GM18907 (cell line): ENCODE results near the gene CLNK.

Source experiments
- ATAC-seq: cut with Tn5 transposase; IDR thresholded peaks from one replicate; pipeline ENCODE4 v1.9.1; 2021; ENCODE audit warnings: mild to moderate bottlenecking, moderate library complexity; ENCODE audit not compliant: unreplicated experiment

The CLNK gene

GRCh38 chr4:10684631-10685030 lies at the start of gene CLNK:
CLNK (minus strand) TSS chr4:10684768; CDS start chr4:10667869, 16,899 bp downstream.
- peak; percentile 91 for ATAC-seq

- no peak for ATAC-seq
Measured at GRCh38 chr4:10733481-10734062, 49.0 kb upstream of the CLNK start.

GRCh38 chr4:10732914-10733415 lies 48.4 kb upstream of the CLNK start:
- ATAC-seq: no peak

GRCh38 chr4:10732235-10732913 lies 47.8 kb upstream of the CLNK start:
- ATAC-seq: peak; percentile 27

- peak; percentile 35 for ATAC-seq
Measured at GRCh38 chr4:10731690-10732089, 47.1 kb upstream of the CLNK start.

GRCh38 chr4:10731162-10731561 lies 46.6 kb upstream of the CLNK start:
- peak; percentile 29 for ATAC-seq

- ATAC-seq: peak; percentile 63
Measured at GRCh38 chr4:10730590-10730989, 46.0 kb upstream of the CLNK start.

GRCh38 chr4:10730019-10730418 lies 45.5 kb upstream of the CLNK start:
- ATAC-seq: peak; percentile 32

- no peak for ATAC-seq
Measured at GRCh38 chr4:10729366-10729765, 44.8 kb upstream of the CLNK start.

- no peak for ATAC-seq
Measured at GRCh38 chr4:10728016-10728415, 43.4 kb upstream of the CLNK start.

GRCh38 chr4:10727140-10727880 lies 42.7 kb upstream of the CLNK start:
- no peak for ATAC-seq

- ATAC-seq: peak; percentile 94
Measured at GRCh38 chr4:10722957-10723356, 38.4 kb upstream of the CLNK start.

- no peak for ATAC-seq
Measured at GRCh38 chr4:10721616-10722015, 37.0 kb upstream of the CLNK start.

- no peak for ATAC-seq
Measured at GRCh38 chr4:10716163-10716562, 31.6 kb upstream of the CLNK start.

GRCh38 chr4:10715696-10716095 lies 31.1 kb upstream of the CLNK start:
- ATAC-seq: no peak

- ATAC-seq: no peak
Measured at GRCh38 chr4:10715135-10715534, 30.6 kb upstream of the CLNK start.

- no peak for ATAC-seq
Measured at GRCh38 chr4:10713591-10713990, 29.0 kb upstream of the CLNK start.

- no peak for ATAC-seq
Measured at GRCh38 chr4:10706236-10706635, 21.7 kb upstream of the CLNK start.

GRCh38 chr4:10704430-10704810 lies 19.9 kb upstream of the CLNK start:
- ATAC-seq: no peak

GRCh38 chr4:10703766-10704429 lies 19.3 kb upstream of the CLNK start:
- ATAC-seq: no peak

- no peak for ATAC-seq
Measured at GRCh38 chr4:10703156-10703555, 18.6 kb upstream of the CLNK start.
